NOMO-1 treated with DMSO at 0.1 percent for 48 hours (cell line): ENCODE results near the gene SRGAP2.
"Not testable (repeated sequence)": the region's sequence is repeated elsewhere in the genome, so short reads cannot be mapped to it uniquely, and the experiment has no call there.

Experiments used
- DNase-seq: peaks from one replicate; lab custom pipeline; 2025; ENCODE audit not compliant: unreplicated experiment; lab: John Stamatoyannopoulos, UW

SRGAP2 gene

DNA sequence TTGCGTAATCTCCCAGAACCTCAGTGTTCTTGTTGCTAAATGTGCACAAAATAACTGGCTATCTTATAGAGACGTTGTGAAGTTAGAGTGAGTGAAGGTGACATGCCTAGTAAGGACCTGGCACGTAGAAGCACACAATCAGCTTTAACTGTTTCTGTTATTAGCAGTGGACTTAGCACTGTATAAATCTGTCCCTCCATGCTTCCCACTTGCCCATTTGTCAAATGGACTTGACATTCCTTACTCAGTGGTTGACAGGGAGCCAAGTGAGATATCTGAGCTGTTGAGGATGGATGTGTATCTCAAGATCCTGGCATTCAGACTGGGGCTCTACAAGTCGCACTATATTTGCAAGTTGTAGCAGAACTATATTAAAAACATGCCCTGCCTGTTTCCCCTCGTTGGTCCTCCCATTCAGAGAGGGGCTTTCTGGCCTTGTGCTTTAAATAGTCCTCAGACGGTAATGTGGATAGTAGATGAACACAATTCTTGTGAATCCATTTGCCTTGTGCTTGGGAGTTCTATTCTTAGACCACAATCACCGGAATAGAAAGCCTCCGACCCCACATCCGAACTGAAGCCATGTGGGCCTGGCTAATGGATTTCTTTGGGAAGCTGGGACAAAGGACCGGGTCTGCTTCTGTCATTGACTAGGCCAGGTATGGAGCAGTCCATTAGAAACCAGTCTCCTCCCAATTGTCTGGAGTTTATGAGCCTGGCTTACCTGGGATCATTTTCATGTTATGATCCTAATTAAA is 43.0 kb downstream of the SRGAP2 start:
- DNase-seq: not testable (repeated sequence)

DNA sequence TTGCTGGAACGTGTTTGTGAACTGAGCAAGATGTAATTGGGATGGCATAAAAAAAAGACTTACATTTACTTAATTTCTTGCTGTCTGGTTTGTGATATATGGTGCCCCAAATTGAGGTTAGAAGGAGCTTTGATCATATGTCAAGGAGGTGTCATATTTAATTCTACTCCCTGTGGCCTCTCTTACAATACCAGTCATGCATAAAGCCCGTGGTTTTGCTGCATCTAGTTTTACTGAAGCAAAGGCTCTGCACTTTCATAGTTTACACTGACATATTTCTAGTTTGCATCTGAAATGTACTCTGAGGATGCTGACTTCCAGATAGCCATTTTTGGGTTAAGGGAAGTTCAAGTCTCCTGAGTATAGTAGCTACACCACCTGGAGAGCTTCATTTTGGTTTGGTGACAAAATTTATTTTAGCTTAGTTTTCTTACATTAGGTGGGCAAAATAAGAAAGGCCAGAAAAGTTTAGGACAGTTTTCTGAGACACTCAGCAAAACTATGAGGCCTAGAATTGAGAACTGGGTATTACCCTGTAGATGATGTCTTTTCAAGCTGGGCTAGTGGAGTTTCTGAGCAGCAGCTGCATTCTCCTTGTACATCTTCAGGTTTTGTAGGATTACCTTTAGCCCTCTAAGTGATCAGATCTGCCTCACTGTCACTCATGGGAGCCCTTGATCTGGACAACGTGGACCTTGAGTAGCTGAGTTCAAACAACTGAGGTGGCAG is 47.8 kb downstream of the SRGAP2 start:
- DNase-seq: not testable (repeated sequence)

DNA sequence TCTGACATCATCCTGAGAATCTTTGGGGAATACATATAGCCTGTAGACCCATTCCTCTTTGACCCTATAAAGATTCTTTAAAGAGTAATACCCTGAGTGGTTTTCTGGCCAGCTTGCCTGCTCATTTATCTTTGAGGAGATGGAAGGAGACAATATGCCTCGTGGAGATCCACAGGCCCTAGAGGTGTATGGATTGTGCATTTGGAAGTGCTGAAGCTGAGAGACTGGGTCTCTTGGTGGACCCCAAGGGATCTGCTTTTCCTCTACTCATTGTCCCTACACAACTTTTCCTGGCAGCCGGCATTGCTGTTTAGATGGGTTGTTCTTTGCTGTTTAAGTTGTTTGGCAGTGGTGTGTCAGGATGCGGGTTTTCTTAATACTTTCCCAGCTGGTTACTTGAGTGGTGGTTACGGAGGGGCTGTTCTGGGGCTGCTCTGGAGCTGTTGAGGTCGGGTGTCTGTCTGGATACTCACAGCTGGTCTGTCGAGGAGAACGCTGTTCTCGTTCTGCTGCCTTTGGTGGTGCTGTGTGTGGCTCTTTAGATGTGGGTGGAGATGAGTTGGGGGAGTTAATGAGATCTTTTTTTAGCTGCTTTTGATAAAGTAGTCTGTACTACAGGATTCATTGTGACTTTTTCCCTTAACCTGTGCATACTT is 49.5 kb downstream of the SRGAP2 start:
- not testable (repeated sequence) for DNase-seq
